Natural killer cell (primary cell): ENCODE measurements around the gene TMEM174. TPM values are rescaled to one million over a fixed set of nuclear protein-coding genes. Genes with fewer than 3 reads are reported as not detected.

ENCODE experiments used
- ATAC-seq, 3 donors: fragments of 150-1000 bp in 2 of 3; fragments of 200-7000 bp in 1 of 3; cut with Tn5 transposase; 1 replicate in 1 of 3; 2 replicates in 2 of 3; pipeline ENCODE4 v1.10.0; 2021; ENCODE audit warnings: mild to moderate bottlenecking in 2 of 3, moderate library complexity in 2 of 3
- DNase-seq, 2 donors: peaks; one replicate each; pipeline versions ENCODE4 v3.0.0 to v3.0.0-alpha.2; 2013 to 2021; ENCODE audit warnings: mixed read lengths in 1 of 2
- H3K27ac ChIP-seq: one replicate; pipeline ENCODE4 v1.5.1; 2013; ENCODE audit warnings: mild to moderate bottlenecking, low read length
- H3K27me3 ChIP-seq: one replicate; pipeline ENCODE4 v1.6.1; 2013; ENCODE audit warnings: low read length; ENCODE audit not compliant: control insufficient read depth, insufficient read depth
- H3K36me3 ChIP-seq: one replicate; pipeline ENCODE4 v1.6.1; 2013; ENCODE audit warnings: low read length; ENCODE audit not compliant: control insufficient read depth, insufficient read depth
- H3K4me1 ChIP-seq: one replicate; pipeline ENCODE4 v1.6.1; 2013; ENCODE audit warnings: low read length; ENCODE audit not compliant: control insufficient read depth, insufficient read depth
- H3K4me3 ChIP-seq: one replicate; pipeline ENCODE4 v1.5.1; 2013; ENCODE audit warnings: low read length
- H3K9me3 ChIP-seq: one replicate; pipeline ENCODE4 v1.6.1; 2013; ENCODE audit warnings: low read length; ENCODE audit not compliant: control insufficient read depth, insufficient read depth
- H3K27ac Mint-ChIP-seq, 2 donors: one replicate each; pipeline ENCODE4 v1.8.0; 2022; ENCODE audit warnings: mild to moderate bottlenecking in 2 of 2, mixed read lengths in 2 of 2, moderate library complexity in 1 of 2
- H3K27me3 Mint-ChIP-seq, 2 donors: one replicate each; pipeline ENCODE4 v1.8.0; 2022; ENCODE audit warnings: low read depth in 2 of 2, mixed read lengths in 2 of 2
- H3K36me3 Mint-ChIP-seq: one replicate; pipeline ENCODE4 v1.8.0; 2022; ENCODE audit warnings: mixed read lengths
- H3K4me1 Mint-ChIP-seq, 2 donors: one replicate each; pipeline ENCODE4 v1.8.0; 2022; ENCODE audit warnings: mixed read lengths in 2 of 2
- H3K4me3 Mint-ChIP-seq: one replicate; pipeline ENCODE4 v1.8.0; 2022; ENCODE audit warnings: mild to moderate bottlenecking, moderate library complexity, mixed read lengths
- H3K9me3 Mint-ChIP-seq, 2 donors: one replicate each; pipeline ENCODE4 v1.8.0; 2022; ENCODE audit warnings: mixed read lengths in 2 of 2
- WGBS: methylation state at CpG from one replicate; pipeline ENCODE4 v1.1.7; 2013; ENCODE audit warnings: missing lambda C conversion rate; ENCODE audit not compliant: insufficient coverage; 5-methylcytosine and 5-hydroxymethylcytosine counted together
- intact Hi-C: fragments of 100-400 bp; cut with micrococcal nuclease; formaldehyde crosslinking; loops from one replicate; pipeline ENCODE4 v1.14.2; 2022
- total RNA-seq, 4 donors: library from RNA; stranded (reverse); fragments of 120-200 nt in 1 of 4; gene quantifications; one replicate each; pipeline versions ENCODE4 v1.2.3 to v1.2.4, GENCODE V29; 2013 to 2022
- TF ChIP-seq, protein P1 (sequence below): fragments of 200-600 bp; IDR thresholded peaks from one replicate; pipeline ENCODE4 v1.8.0; 2022; ENCODE audit warnings: antibody characterized with exemption

The TMEM174 gene
- total RNA-seq, 3 donors from 2014 or later (not counting 1 experiment from before 2014, with no cell fraction given) = not detected

DNA sequence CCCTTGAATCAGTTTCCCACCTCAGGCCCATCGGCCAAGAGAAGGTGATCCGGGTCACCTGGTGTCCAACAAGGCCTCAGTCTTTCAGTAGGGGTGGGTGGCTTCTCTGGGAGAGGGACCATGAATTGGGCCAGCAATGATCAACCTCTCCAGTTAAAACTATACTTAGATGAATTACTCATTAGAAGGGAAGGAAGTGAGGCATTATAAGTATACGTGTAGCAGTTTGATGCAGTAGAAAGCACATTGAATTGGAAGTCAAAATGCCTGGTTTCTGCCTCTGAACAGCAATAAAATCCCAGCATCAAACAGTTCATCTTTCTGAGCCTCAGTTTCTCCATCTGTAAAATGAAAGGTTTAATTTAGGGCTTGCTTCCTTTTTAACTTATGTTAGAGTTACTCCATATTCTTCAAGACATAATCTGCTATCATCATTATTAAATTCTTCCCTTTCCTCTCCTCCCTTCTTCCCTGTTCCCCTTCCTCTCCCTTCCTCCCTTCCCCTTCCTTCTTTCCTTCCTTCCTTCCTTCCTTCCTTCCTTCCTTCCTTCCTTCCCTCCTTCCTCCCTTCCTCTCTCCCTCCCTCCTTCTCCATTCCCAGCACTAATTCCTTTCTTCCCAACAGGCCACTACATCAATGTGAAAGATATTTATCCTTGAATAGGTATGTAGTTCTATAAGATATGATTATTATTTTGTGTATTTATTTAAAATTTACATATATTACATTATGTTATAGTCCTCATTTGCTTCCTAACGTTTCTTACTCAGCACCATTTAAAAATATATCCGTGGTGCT, 18.6 kb upstream of the TMEM174 start:
- TF ChIP-seq, protein P1, sequence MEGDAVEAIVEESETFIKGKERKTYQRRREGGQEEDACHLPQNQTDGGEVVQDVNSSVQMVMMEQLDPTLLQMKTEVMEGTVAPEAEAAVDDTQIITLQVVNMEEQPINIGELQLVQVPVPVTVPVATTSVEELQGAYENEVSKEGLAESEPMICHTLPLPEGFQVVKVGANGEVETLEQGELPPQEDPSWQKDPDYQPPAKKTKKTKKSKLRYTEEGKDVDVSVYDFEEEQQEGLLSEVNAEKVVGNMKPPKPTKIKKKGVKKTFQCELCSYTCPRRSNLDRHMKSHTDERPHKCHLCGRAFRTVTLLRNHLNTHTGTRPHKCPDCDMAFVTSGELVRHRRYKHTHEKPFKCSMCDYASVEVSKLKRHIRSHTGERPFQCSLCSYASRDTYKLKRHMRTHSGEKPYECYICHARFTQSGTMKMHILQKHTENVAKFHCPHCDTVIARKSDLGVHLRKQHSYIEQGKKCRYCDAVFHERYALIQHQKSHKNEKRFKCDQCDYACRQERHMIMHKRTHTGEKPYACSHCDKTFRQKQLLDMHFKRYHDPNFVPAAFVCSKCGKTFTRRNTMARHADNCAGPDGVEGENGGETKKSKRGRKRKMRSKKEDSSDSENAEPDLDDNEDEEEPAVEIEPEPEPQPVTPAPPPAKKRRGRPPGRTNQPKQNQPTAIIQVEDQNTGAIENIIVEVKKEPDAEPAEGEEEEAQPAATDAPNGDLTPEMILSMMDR = no peak
- DNase-seq (no peak), ATAC-seq (no peak)
- Mint-ChIP-seq H3K27me3 (peaks cover 16 to 31% of the 10 kb centered on the region in 2 donors), H3K9me3 (no peaks in the 10 kb centered on the region), H3K36me3 (no peaks in the 10 kb centered on the region), H3K27ac (no peak overlapping the region), H3K4me1 (peaks cover 10% of the 10 kb centered on the region in 2 donors), H3K4me3 (no peak overlapping the region)
- H3K4me1 ChIP-seq = peaks cover 13% of the 10 kb centered on the region
- intact Hi-C loops = no loop called here
- no peak overlapping the region for H3K4me3 ChIP-seq
- peaks cover 36% of the 10 kb centered on the region for H3K27me3 ChIP-seq
- no peaks in the 10 kb centered on the region for H3K9me3 ChIP-seq
- H3K36me3 ChIP-seq = no peaks in the 10 kb centered on the region
- H3K27ac ChIP-seq = no peak overlapping the region
- WGBS = 79% methylated on average over 5 of the region's 5 CpGs

DNA sequence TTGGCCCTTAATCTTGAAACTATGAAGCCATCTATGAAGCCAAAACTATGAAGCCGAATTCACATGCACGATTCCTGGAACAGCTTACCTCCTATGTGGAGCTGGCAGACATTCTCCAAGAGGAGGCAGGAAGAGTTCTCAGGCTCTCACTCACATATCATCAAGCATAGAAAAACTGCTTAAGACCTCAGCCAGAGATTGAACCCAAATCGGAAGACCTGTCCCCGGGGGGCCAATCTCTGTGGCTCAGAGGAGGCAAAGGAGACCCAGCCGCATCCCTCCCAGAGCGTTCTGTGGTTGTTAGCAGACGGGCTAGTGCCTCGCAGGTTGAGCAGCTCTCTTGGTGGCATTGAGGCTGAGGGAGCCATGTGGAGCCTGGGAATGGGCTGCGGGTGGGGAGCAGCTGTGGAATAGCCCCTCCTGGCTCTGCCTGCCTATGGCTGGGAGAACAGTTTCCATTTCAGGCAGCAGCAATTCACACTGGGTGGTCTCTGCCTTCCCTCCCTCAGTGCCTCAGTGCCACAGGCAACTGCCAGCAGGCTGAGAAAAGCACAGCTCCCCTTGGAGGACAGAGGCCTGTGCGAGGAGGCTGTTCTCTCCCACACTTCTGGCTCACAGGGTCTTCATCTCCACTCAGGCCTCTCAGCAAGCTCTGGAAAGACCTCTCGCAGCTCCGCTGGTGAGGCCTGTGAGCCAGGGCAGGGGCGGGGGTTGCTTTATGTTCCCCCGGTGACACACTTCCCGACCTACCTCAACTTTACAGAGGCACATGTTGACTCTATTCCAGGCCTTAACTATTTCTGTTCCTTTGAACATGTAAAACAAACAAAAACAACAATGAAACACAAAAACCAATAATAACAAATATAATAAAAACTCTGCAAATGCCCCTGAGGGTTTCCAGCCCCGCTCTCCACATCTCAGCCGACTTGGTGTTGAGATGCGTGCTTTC, 17.4 kb upstream of the TMEM174 start:
- TF ChIP-seq, protein P1 = no peak
- H3K9me3 ChIP-seq = no peaks in the 10 kb centered on the region
- Mint-ChIP-seq H3K4me3 (no peak overlapping the region), H3K36me3 (no peaks in the 10 kb centered on the region), H3K4me1 (peaks cover 21% of the 10 kb centered on the region in 2 donors), H3K27ac (no peak overlapping the region), H3K9me3 (no peaks in the 10 kb centered on the region), H3K27me3 (peaks cover 16 to 29% of the 10 kb centered on the region in 2 donors)
- no peaks in the 10 kb centered on the region for H3K36me3 ChIP-seq
- peaks cover 36% of the 10 kb centered on the region for H3K27me3 ChIP-seq
- H3K4me3 ChIP-seq = no peak overlapping the region
- H3K27ac ChIP-seq = no peak overlapping the region
- ATAC-seq (no peak), DNase-seq (no peak)
- intact Hi-C loops = no loop called here
- peaks cover 18% of the 10 kb centered on the region for H3K4me1 ChIP-seq
- 86% methylated on average over 18 of the region's 18 CpGs for WGBS

DNA sequence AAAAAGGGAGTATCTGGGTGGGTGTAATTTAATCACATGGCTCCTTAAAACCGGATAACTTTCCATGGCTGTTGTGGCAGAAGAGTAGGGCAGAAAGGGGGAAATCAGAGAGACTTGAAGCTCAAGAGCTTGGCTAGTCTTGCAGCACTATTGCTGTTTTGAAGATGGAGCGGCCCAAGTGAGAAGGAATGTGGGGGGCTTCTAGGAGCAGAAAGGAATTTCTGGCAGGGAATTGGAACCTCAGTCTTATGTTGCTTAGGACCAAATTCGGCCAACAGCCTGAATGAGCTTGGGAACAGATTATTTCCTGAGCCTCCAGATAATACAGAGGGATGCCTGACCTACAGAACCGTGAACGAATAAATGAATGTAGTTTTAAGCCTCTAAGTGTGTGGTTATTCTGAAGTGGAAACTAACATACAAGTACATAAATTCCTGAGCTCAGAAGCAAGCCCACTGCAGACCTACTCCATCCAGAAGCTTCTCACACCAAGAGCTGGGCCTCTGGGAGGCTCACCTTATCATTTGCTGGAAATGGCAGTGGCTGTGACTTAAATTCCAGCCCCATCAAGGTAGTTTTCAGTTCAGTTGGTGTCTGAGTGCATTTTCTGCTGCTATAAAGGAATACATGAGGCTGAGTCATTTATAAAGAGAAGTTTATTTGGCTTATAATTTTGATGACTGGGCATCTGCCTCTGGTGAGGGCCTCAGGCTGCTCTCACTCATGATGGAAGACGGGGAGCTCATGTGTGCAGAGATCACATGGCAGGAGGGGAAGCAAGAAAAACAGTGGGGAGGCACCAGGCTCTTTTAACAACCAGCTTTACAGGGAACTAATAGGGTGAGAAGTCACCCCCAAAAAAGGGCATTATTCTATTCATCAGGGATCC, 15.3 kb upstream of the TMEM174 start:
- no peak for ATAC-seq
- H3K4me1 Mint-ChIP-seq = peaks cover 26 to 27% of the 10 kb centered on the region in 2 donors
- DNase-seq = no peak
- Histone ChIP-seq H3K36me3 (no peaks in the 10 kb centered on the region), H3K4me1 (peaks cover 17% of the 10 kb centered on the region), H3K9me3 (no peaks in the 10 kb centered on the region), H3K4me3 (no peak overlapping the region), H3K27me3 (peaks cover 38% of the 10 kb centered on the region), H3K27ac (no peak overlapping the region)
- TF ChIP-seq, protein P1 = no peak
- H3K4me3 Mint-ChIP-seq = no peak overlapping the region
- no peaks in the 10 kb centered on the region for H3K9me3 Mint-ChIP-seq
- intact Hi-C loops = no loop called here
- H3K27ac Mint-ChIP-seq = no peak overlapping the region
- no peaks in the 10 kb centered on the region for H3K36me3 Mint-ChIP-seq
- WGBS = 78% methylated on average over 4 of the region's 6 CpGs
- H3K27me3 Mint-ChIP-seq = peaks cover 23 to 27% of the 10 kb centered on the region in 2 donors
